ENCODE measurements around the gene SPINK5.

Gene SPINK5

DNA sequence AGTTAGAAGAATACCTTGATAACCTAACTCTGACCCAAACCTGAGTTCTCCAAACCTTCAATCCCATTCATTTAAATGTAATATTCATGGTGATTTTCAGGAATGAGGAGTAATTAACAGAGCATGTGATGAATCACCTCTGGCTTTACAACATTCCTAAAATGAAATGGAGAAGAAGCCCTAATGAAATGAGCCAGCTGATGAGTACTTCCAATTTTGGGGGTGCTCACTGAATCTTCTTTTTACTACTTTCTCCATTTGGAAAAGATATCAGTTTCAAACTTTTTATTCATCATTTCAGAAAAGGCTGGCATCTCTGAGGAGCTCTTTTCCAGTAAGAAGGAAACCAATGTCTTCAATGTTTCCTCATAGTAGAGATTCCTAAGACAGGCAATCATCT is 2.9 kb upstream of the SPINK5 start:
- H3K36me3 ChIP-seq (ENCODE audit: control insufficient read depth, low read length): no peaks in the 10 kb centered on the region
- no peaks in the 10 kb centered on the region for H3K9me3 ChIP-seq (ENCODE audit: control insufficient read depth, insufficient read depth, low read length)
- no peak overlapping the region for H3K4me3 ChIP-seq (ENCODE audit: low read length)
- TF ChIP-seq, protein P1, sequence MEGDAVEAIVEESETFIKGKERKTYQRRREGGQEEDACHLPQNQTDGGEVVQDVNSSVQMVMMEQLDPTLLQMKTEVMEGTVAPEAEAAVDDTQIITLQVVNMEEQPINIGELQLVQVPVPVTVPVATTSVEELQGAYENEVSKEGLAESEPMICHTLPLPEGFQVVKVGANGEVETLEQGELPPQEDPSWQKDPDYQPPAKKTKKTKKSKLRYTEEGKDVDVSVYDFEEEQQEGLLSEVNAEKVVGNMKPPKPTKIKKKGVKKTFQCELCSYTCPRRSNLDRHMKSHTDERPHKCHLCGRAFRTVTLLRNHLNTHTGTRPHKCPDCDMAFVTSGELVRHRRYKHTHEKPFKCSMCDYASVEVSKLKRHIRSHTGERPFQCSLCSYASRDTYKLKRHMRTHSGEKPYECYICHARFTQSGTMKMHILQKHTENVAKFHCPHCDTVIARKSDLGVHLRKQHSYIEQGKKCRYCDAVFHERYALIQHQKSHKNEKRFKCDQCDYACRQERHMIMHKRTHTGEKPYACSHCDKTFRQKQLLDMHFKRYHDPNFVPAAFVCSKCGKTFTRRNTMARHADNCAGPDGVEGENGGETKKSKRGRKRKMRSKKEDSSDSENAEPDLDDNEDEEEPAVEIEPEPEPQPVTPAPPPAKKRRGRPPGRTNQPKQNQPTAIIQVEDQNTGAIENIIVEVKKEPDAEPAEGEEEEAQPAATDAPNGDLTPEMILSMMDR (IDR thresholded peaks at IDR 0.05; ENCODE audit: low read depth, low read length, poor library complexity, severe bottlenecking): no peak
- no peak for TF ChIP-seq EZH2phosphoT487 (IDR thresholded peaks at IDR 0.05; ENCODE audit: borderline replicate concordance, low read length)
- H3K4me2 ChIP-seq (ENCODE audit: low read length): no peak overlapping the region
- no peaks in the 10 kb centered on the region for H3K9me2 ChIP-seq (replicated peaks; ENCODE audit: control insufficient read depth, low read length)
- H3K27me3 ChIP-seq (ENCODE audit: control insufficient read depth, low read length): no peaks in the 10 kb centered on the region; the same call in 1 of the 2 replicates
- no peaks in the 10 kb centered on the region for H4K20me1 ChIP-seq (ENCODE audit: control insufficient read depth, insufficient read depth, low read depth, low read length)
- H3K4me1 ChIP-seq (ENCODE audit: control insufficient read depth, low read length): no peaks in the 10 kb centered on the region
- H3F3A ChIP-seq (ENCODE audit: control insufficient read depth, insufficient read depth): no peaks in the 10 kb centered on the region
- no peak overlapping the region for H3K27ac ChIP-seq (ENCODE audit: low read depth, low read length)
- no peaks in the 10 kb centered on the region for H3K79me2 ChIP-seq (ENCODE audit: control insufficient read depth, low read length)

DNA sequence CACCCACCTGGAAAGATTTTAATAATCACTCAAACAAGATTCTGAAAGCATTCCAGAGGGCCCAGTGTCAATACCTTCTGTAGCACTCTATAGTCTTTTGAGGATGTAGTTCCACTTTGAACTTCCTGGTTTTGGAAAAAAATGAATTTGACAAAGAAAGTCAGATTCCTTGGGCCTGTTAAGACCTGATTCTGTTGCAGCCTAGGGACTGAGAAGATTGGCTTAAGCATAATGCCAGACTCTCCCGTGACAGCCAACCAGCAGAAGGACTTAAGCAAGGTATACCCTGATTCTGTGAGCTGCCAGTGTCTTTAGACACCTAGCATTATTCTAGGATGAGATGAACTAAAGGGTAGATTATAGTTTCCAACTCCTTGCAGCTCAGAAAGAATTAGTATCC is 6.8 kb downstream of the SPINK5 start:
- no peaks in the 10 kb centered on the region for H3K27me3 ChIP-seq (ENCODE audit: control insufficient read depth, low read length)

DNA sequence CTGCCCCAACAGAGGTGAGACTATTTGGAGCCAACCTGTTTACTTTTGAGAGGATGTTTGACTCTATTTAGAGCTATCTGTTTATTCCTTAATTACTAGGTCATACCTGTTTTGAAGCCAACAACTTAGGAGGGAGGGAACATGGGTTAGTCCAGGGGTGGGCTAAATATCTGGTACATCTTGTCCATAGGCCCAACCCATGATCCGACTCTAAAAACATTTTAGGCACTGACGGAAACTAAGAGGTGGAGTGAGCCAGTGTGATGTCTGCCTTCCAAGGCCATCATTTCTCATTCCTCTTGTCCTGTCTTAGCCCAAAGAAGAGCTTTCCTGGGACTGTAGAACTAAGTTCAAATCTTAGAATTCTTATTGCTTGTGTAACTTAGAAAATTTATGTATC is 8.4 kb downstream of the SPINK5 start:
- H3K9me2 ChIP-seq (replicated peaks; ENCODE audit: control insufficient read depth, low read length): no peaks in the 10 kb centered on the region
- H3K36me3 ChIP-seq (ENCODE audit: control insufficient read depth, low read length): no peaks in the 10 kb centered on the region
- no peaks in the 10 kb centered on the region for H3F3A ChIP-seq (ENCODE audit: control insufficient read depth, insufficient read depth)

More for the DNA sequence above, 6.8 kb downstream of the SPINK5 start:
- Histone ChIP-seq H4K20me1 (ENCODE audit: control insufficient read depth, insufficient read depth, low read depth, low read length) (no peaks in the 10 kb centered on the region), H3F3A (ENCODE audit: control insufficient read depth, insufficient read depth) (no peaks in the 10 kb centered on the region), H3K9me2 (replicated peaks; ENCODE audit: control insufficient read depth, low read length) (no peaks in the 10 kb centered on the region), H3K9me3 (ENCODE audit: control insufficient read depth, insufficient read depth, low read length) (no peaks in the 10 kb centered on the region), H3K79me2 (ENCODE audit: control insufficient read depth, low read length) (no peaks in the 10 kb centered on the region), H3K4me1 (ENCODE audit: control insufficient read depth, low read length) (no peaks in the 10 kb centered on the region), H3K4me3 (ENCODE audit: low read length) (no peak overlapping the region), H3K27ac (ENCODE audit: low read depth, low read length) (no peak overlapping the region), H3K36me3 (ENCODE audit: control insufficient read depth, low read length) (no peaks in the 10 kb centered on the region), H3K4me2 (ENCODE audit: low read length) (no peak overlapping the region)
- TF ChIP-seq, protein P1 (IDR thresholded peaks at IDR 0.05; ENCODE audit: low read depth, low read length, poor library complexity, severe bottlenecking): no peak

More for the DNA sequence above, 8.4 kb downstream of the SPINK5 start:
- H3K4me2 ChIP-seq (ENCODE audit: low read length): no peak overlapping the region
- TF ChIP-seq, protein P1 (IDR thresholded peaks at IDR 0.05; ENCODE audit: low read depth, low read length, poor library complexity, severe bottlenecking): no peak
- TF ChIP-seq EZH2phosphoT487 (IDR thresholded peaks at IDR 0.05; ENCODE audit: borderline replicate concordance, low read length): no peak
- H3K27me3 ChIP-seq (ENCODE audit: control insufficient read depth, low read length): no peaks in the 10 kb centered on the region
- no peak overlapping the region for H3K27ac ChIP-seq (ENCODE audit: low read depth, low read length)
- H4K20me1 ChIP-seq (ENCODE audit: control insufficient read depth, insufficient read depth, low read depth, low read length): no peaks in the 10 kb centered on the region
- no peaks in the 10 kb centered on the region for H3K9me3 ChIP-seq (ENCODE audit: control insufficient read depth, insufficient read depth, low read length)
- no peaks in the 10 kb centered on the region for H3K79me2 ChIP-seq (ENCODE audit: control insufficient read depth, low read length)
- no peak overlapping the region for H3K4me3 ChIP-seq (ENCODE audit: low read length)
- H3K4me1 ChIP-seq (ENCODE audit: control insufficient read depth, low read length): no peaks in the 10 kb centered on the region
